CD4-positive, alpha-beta T cell (primary cell): ENCODE data around the gene F8. TPM values are rescaled to one million over a fixed set of nuclear protein-coding genes. Genes with fewer than 3 reads are reported as not detected.
"Not testable (repeated sequence)": the region's sequence is repeated elsewhere in the genome, so short reads cannot be mapped to it uniquely, and the experiment has no call there.

Source experiments
- ATAC-seq: fragments of 200-7000 bp; cut with Tn5 transposase; one replicate; pipeline ENCODE4 v1.10.0; 2022; ENCODE audit warnings: mild to moderate bottlenecking; ENCODE audit not compliant: poor library complexity
- CTCF ChIA-PET: fragments of 350-600 bp; sonication (Branson Sonifier 250); formaldehyde crosslinking; loops from one replicate; lab custom pipeline; 2021; ENCODE audit warnings: antibody characterized with exemption, inconsistent platforms; lab: Charles Lee
- POLR2A ChIA-PET: fragments of 350-600 bp; sonication (Branson Sonifier 250); formaldehyde crosslinking; loops from one replicate; lab custom pipeline; 2021; ENCODE audit warnings: antibody characterized with exemption, inconsistent platforms; lab: Charles Lee
- DNase-seq, 14 experiments: peaks; one replicate each; pipeline ENCODE4 v3.0.0-alpha.2; 2013 to 2020; ENCODE audit warnings: mixed read lengths in 2 of 14
- H3K27ac ChIP-seq, 2 donors: one replicate each; pipeline versions ENCODE4 v1.5.1 to v1.7.0; 2013; ENCODE audit warnings: low read length in 2 of 2, low read depth in 1 of 2, mild to moderate bottlenecking in 1 of 2
- H3K27me3 ChIP-seq, 2 experiments: 1 replicate in 1 of 2; 2 replicates in 1 of 2; pipeline versions ENCODE4 v1.6.1 to v1.7.0; 2013; ENCODE audit warnings: low read length in 2 of 2, control low read depth in 1 of 2, mild to moderate bottlenecking in 1 of 2, moderate library complexity in 1 of 2; ENCODE audit not compliant: insufficient read depth in 2 of 2, control insufficient read depth in 1 of 2
- H3K36me3 ChIP-seq: one replicate; pipeline ENCODE4 v1.6.1; 2013; ENCODE audit warnings: low read length, control low read depth; ENCODE audit not compliant: insufficient read depth
- H3K4me1 ChIP-seq: one replicate; pipeline ENCODE4 v1.6.1; 2013; ENCODE audit warnings: low read length, control low read depth; ENCODE audit not compliant: insufficient read depth
- H3K4me3 ChIP-seq: one replicate; pipeline ENCODE4 v1.5.1; 2013; ENCODE audit warnings: mild to moderate bottlenecking, low read length, moderate library complexity
- H3K9me3 ChIP-seq, 2 experiments: 1 replicate in 1 of 2; 2 replicates in 1 of 2; pipeline versions ENCODE4 v1.6.1 to v1.7.0; 2013; ENCODE audit warnings: low read length in 2 of 2, mild to moderate bottlenecking in 2 of 2, control low read depth in 1 of 2, moderate library complexity in 1 of 2; ENCODE audit not compliant: control insufficient read depth in 1 of 2, insufficient read depth in 1 of 2
- H3K27ac Mint-ChIP-seq: one replicate; pipeline ENCODE4 v1.8.0; 2020; ENCODE audit warnings: mixed read lengths
- H3K27me3 Mint-ChIP-seq: one replicate; pipeline ENCODE4 v1.8.0; 2021; ENCODE audit warnings: mixed read lengths
- H3K36me3 Mint-ChIP-seq: one replicate; pipeline ENCODE4 v1.8.0; 2021; ENCODE audit warnings: low read depth, mixed read lengths
- H3K4me1 Mint-ChIP-seq: one replicate; pipeline ENCODE4 v1.8.0; 2021; ENCODE audit warnings: low read depth, mixed read lengths
- H3K4me3 Mint-ChIP-seq: one replicate; pipeline ENCODE4 v1.8.0; 2020; ENCODE audit warnings: mild to moderate bottlenecking, mixed read lengths
- H3K9me3 Mint-ChIP-seq: one replicate; pipeline ENCODE4 v1.8.0; 2020; ENCODE audit warnings: mixed read lengths
- intact Hi-C, 2 experiments: fragments of 100-400 bp; cut with DNase I in 1 of 2; cut with micrococcal nuclease in 1 of 2; formaldehyde crosslinking; loops; one replicate each; pipeline versions ENCODE4 v1.15.1 to v1.9.0; 2023 to 2025; cut with DNase I, micrococcal nuclease
- total RNA-seq, 174 experiments: library from RNA in 2 of 174; stranded (reverse) in 2 of 174; gene quantifications; one replicate each; pipeline ENCODE4 v1.2.3 and lab custom pipeline; 2021 to 2026
- TF ChIP-seq, protein P1 (sequence below): fragments of 200-600 bp; IDR thresholded peaks from one replicate; pipeline ENCODE4 v1.8.0; 2022; ENCODE audit warnings: antibody characterized with exemption, mild to moderate bottlenecking

Gene F8
- total RNA-seq, 2 experiments from 2014 or later: 0.66 to 0.67 TPM

DNA sequence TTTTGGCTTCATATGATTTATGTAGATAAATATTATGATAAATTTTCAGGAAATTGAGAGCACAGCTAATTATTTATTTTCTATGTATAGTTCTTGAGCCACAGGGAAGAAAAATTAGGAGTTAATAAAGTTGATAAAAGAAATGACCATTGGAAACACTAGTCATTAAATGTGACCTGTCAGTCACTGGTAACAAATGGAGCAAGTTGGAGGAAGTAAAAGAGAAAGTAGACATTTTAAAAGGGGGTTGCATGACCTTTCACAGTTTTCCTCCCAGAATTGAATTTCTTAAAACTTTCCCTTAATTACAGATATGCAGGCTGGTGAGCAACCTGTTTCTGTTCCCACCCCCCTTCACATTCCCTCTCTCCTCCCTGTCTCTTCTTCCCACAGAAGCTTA, 193.4 kb downstream of the F8 start:
- intact Hi-C loops: no loop called here
- ATAC-seq: no peak
- Histone ChIP-seq H3K27ac (no peak overlapping the region), H3K9me3 (no peaks in the 10 kb centered on the region), H3K4me3 (no peak overlapping the region), H3K36me3 (no peaks in the 10 kb centered on the region), H3K27me3 (no peaks in the 10 kb centered on the region), H3K4me1 (peaks cover 11% of the 10 kb centered on the region)
- no peaks in the 10 kb centered on the region for H3K9me3 Mint-ChIP-seq
- H3K27me3 Mint-ChIP-seq: no peaks in the 10 kb centered on the region
- TF ChIP-seq, protein P1, sequence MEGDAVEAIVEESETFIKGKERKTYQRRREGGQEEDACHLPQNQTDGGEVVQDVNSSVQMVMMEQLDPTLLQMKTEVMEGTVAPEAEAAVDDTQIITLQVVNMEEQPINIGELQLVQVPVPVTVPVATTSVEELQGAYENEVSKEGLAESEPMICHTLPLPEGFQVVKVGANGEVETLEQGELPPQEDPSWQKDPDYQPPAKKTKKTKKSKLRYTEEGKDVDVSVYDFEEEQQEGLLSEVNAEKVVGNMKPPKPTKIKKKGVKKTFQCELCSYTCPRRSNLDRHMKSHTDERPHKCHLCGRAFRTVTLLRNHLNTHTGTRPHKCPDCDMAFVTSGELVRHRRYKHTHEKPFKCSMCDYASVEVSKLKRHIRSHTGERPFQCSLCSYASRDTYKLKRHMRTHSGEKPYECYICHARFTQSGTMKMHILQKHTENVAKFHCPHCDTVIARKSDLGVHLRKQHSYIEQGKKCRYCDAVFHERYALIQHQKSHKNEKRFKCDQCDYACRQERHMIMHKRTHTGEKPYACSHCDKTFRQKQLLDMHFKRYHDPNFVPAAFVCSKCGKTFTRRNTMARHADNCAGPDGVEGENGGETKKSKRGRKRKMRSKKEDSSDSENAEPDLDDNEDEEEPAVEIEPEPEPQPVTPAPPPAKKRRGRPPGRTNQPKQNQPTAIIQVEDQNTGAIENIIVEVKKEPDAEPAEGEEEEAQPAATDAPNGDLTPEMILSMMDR: no peak
- no peaks in the 10 kb centered on the region for H3K36me3 Mint-ChIP-seq
- H3K4me3 Mint-ChIP-seq: no peak overlapping the region
- no peak overlapping the region for H3K27ac Mint-ChIP-seq
- no peak for DNase-seq
- CTCF ChIA-PET: interaction anchor here (1.4 kb wide), 1 partner anchor 11 kb away, joined by 3 read pairs; no protein-coding TSS in a partner anchor
- POLR2A ChIA-PET: no interaction called here
- no peaks in the 10 kb centered on the region for H3K4me1 Mint-ChIP-seq

DNA sequence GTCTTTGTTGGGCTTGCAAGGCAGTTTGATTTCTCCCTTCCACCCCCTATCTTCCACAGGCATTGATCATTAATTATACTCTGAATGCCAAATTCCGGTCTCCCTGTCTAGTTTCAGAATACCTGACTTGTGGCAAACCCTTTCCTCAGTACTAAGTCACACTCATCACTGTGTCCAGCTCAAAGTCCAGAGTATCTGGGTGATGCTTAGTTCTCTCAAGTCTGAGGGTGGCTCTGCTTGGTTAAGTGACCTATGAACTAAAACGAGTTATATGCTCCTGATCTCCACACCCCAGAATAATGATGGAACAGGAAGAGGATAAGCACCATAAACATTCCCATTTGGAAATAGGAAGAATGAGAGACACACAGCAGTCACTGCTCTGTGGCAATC, 194.5 kb downstream of the F8 start:
- H3K4me1 ChIP-seq: peaks cover 11% of the 10 kb centered on the region
- intact Hi-C loops: no loop called here
- no peaks in the 10 kb centered on the region for H3K36me3 ChIP-seq
- no peak overlapping the region for H3K27ac Mint-ChIP-seq
- no peaks in the 10 kb centered on the region for H3K36me3 Mint-ChIP-seq
- H3K9me3 ChIP-seq: no peaks in the 10 kb centered on the region
- ATAC-seq (no peak), DNase-seq (no peak)
- H3K27me3 ChIP-seq: no peaks in the 10 kb centered on the region
- ChIA-PET CTCF (interaction anchor here (1.4 kb wide), 1 partner anchor 10 kb away, joined by 3 read pairs; no protein-coding TSS in a partner anchor), POLR2A (no interaction called here)
- H3K4me3 Mint-ChIP-seq: no peak overlapping the region
- no peak overlapping the region for H3K4me3 ChIP-seq
- TF ChIP-seq, protein P1: no peak
- H3K27me3 Mint-ChIP-seq: no peaks in the 10 kb centered on the region
- H3K9me3 Mint-ChIP-seq: no peaks in the 10 kb centered on the region
- H3K4me1 Mint-ChIP-seq: no peaks in the 10 kb centered on the region
- no peak overlapping the region for H3K27ac ChIP-seq

DNA sequence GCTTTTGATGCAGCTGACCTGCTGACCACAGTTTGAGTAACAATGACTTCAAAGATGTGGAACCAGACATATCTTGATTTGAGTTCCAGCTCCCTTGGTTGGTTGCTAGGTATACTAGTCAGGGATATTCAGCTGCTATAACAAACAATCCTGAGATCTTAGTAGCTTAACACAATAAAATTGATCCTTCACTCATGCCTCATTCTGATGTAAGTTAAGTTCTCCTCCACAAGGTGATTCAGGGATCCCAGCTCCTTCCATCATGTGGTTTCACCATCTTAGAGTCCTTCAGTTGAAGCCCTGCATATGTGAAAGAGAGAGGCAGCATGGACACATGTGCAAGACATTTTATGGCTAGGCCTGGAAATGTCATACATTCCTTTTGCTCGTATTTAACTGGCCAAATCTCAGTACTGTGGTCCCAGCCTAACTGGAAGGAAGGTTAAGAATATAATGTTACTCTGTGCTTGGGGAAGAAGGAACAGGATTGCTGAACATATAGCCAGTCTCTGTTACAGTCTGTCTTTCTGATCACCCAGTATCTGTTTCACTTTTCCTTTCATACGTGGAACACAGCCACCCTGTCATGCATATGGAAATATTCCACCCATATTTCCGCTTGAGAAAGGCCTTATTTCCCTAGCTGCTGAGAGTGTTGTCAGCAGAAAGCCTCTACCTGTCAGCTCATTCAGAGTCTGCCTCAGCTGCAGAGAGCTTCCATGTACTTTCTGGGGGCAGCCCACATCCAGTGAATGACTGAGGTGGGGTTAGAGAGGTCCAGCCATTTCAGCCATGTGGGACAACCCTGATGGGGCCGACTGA, 195.1 kb downstream of the F8 start:
- peak; percentile 26 for ATAC-seq
- Mint-ChIP-seq H3K9me3 (no peaks in the 10 kb centered on the region), H3K27ac (peak overlapping the region; percentile 71), H3K4me3 (no peak overlapping the region), H3K4me1 (no peaks in the 10 kb centered on the region), H3K27me3 (no peaks in the 10 kb centered on the region), H3K36me3 (no peaks in the 10 kb centered on the region)
- Histone ChIP-seq H3K9me3 (no peaks in the 10 kb centered on the region), H3K4me1 (peaks cover 11% of the 10 kb centered on the region), H3K36me3 (no peaks in the 10 kb centered on the region), H3K27ac (peak overlapping the region in 1 of 2 donors; percentile 10), H3K27me3 (no peaks in the 10 kb centered on the region), H3K4me3 (no peak overlapping the region)
- DNase-seq: peak in 3 of 14 experiments; percentile 24 to 67 (median 29)
- CTCF ChIA-PET: no interaction called here
- TF ChIP-seq, protein P1: no peak
- POLR2A ChIA-PET: interaction anchor here (1.2 kb wide), 1 partner anchor 22 kb away, joined by 5 read pairs; the partner anchor contains the start of gene MPP1
- intact Hi-C loops: no loop called here

DNA sequence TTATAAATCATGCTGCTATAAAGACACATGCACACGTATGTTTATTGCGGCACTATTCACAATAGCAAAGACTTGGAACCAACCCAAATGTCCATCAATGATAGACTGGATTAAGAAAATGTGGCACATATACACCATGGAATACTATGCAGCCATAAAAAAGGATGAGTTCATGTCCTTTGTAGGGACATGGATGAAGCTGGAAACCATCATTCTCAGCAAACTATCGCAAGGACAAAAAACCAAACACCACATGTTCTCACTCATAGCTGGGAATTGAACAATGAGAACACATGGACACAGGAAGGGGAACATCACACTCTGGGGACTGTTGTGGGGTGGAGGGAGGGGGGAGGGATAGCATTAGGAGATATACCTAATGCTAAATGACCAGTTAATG, 196.9 kb downstream of the F8 start:
- H3K4me3 ChIP-seq, POLR2A ChIA-PET, H3K36me3 ChIP-seq, H3K36me3 Mint-ChIP-seq, H3K4me1 Mint-ChIP-seq, DNase-seq, intact Hi-C loops, H3K9me3 Mint-ChIP-seq, H3K27ac Mint-ChIP-seq, H3K9me3 ChIP-seq, H3K4me3 Mint-ChIP-seq, H3K27me3 ChIP-seq, H3K27ac ChIP-seq, H3K27me3 Mint-ChIP-seq, CTCF ChIA-PET, ATAC-seq: not testable (repeated sequence)
- peaks cover 11% of the 10 kb centered on the region for H3K4me1 ChIP-seq
